Stomach (tissue), 4 donors: ENCODE data around the gene DNAJB8.

Experiments used
- CTCF ChIP-seq, 7 experiments: fragments of 450-650 bp in 4 of 7; fragments of 200-600 bp in 3 of 7; sonication (generic) in 3 of 7; IDR thresholded peaks; one replicate each; pipeline ENCODE4 v1.5.1; 2016 to 2019; ENCODE audit warnings: antibody characterized with exemption in 7 of 7, control low read depth in 2 of 7, mild to moderate bottlenecking in 1 of 7
- POLR2A ChIP-seq, 4 donors: fragments of 450-650 bp; IDR thresholded peaks; one replicate each; pipeline ENCODE4 v1.6.1; 2016; ENCODE audit warnings: antibody characterized with exemption in 4 of 4, control low read depth in 2 of 4, mild to moderate bottlenecking in 1 of 4, moderate library complexity in 1 of 4

GRCh38 chr3:128413003-128413370 is 53.7 kb downstream of the DNAJB8 start:
- TF ChIP-seq CTCF (IDR thresholded peaks at IDR 0.05) (no peak), POLR2A (IDR thresholded peaks at IDR 0.05) (no peak)
